SK-N-SH treated with all-trans-retinoic acid at 6 μM for 48 hours (cell line): ENCODE measurements around the gene HDC.

ENCODE experiments used
- ATAC-seq: fragments of 200-7000 bp; cut with Tn5 transposase; 3 replicates; pipeline ENCODE4 v1.9.1; 2020; ENCODE audit warnings: mild to moderate bottlenecking, moderate library complexity
- ARNTL ChIP-seq: fragments of 450-650 bp; formaldehyde crosslinking; IDR thresholded peaks from 2 replicates; pipeline ENCODE4 v1.5.0; 2020; ENCODE audit warnings: low read depth, mild to moderate bottlenecking, moderate library complexity, borderline replicate concordance
- BACH2 ChIP-seq: fragments of 250-450 bp; sonication (Bioruptor Pico); IDR thresholded peaks from 2 replicates; pipeline ENCODE4 v1.9.0; 2021; ENCODE audit warnings: mild to moderate bottlenecking, borderline replicate concordance
- CSDC2 ChIP-seq: fragments of 250-450 bp; sonication (Bioruptor Pico); IDR thresholded peaks from 2 replicates; pipeline ENCODE4 v1.5.0; 2020; ENCODE audit warnings: mild to moderate bottlenecking, moderate library complexity
- ESRRG ChIP-seq: fragments of 250-450 bp; sonication (Bioruptor Pico); IDR thresholded peaks from 2 replicates; pipeline ENCODE4 v1.6.1; 2021; ENCODE audit warnings: mild to moderate bottlenecking
- GLIS3 ChIP-seq: fragments of 250-450 bp; sonication (Bioruptor Pico); IDR thresholded peaks from 2 replicates; pipeline ENCODE4 v1.5.0; 2020; ENCODE audit warnings: mild to moderate bottlenecking, moderate library complexity
- ISL1 ChIP-seq: fragments of 250-450 bp; sonication (Bioruptor Pico); IDR thresholded peaks from 2 replicates; pipeline ENCODE4 v2.1.2; 2022; ENCODE audit warnings: mild to moderate bottlenecking, moderate library complexity
- OSR1 ChIP-seq: fragments of 250-450 bp; sonication (Bioruptor Pico); IDR thresholded peaks from 2 replicates; pipeline ENCODE4 v1.8.0; 2022; ENCODE audit warnings: moderate library complexity, mild to moderate bottlenecking, inconsistent platforms
- PPARA ChIP-seq: fragments of 250-450 bp; sonication (Bioruptor Pico); IDR thresholded peaks from 2 replicates; pipeline ENCODE4 v1.5.0; 2020; ENCODE audit warnings: mild to moderate bottlenecking, borderline replicate concordance
- TCF4 ChIP-seq: fragments of 250-450 bp; sonication (Bioruptor Pico); IDR thresholded peaks from 2 replicates; pipeline ENCODE4 v1.8.0; 2021; ENCODE audit warnings: mild to moderate bottlenecking, moderate library complexity, borderline replicate concordance
- TOX ChIP-seq: fragments of 250-450 bp; sonication (Bioruptor Pico); IDR thresholded peaks from 2 replicates; pipeline ENCODE4 v1.8.0; 2021; ENCODE audit warnings: mild to moderate bottlenecking, moderate library complexity, borderline replicate concordance
- ZFP3 ChIP-seq: fragments of 250-450 bp; sonication (Bioruptor Pico); IDR thresholded peaks from 2 replicates; pipeline ENCODE4 v1.5.0; 2020; ENCODE audit warnings: mild to moderate bottlenecking, moderate library complexity
- ZFP30 ChIP-seq: fragments of 450-650 bp; formaldehyde crosslinking; IDR thresholded peaks from 2 replicates; pipeline ENCODE4 v1.5.0; 2022; ENCODE audit warnings: mild to moderate bottlenecking, moderate library complexity
- ZNF70 ChIP-seq: fragments of 450-650 bp; formaldehyde crosslinking; IDR thresholded peaks from 2 replicates; pipeline ENCODE4 v1.5.0; 2020; ENCODE audit warnings: mild to moderate bottlenecking, moderate library complexity
- ZNF8 ChIP-seq: fragments of 450-650 bp; formaldehyde crosslinking; IDR thresholded peaks from 2 replicates; pipeline ENCODE4 v1.5.0; 2020; ENCODE audit warnings: mild to moderate bottlenecking, moderate library complexity
- TF ChIP-seq, protein P1 (sequence below): fragments of 250-450 bp; sonication (Bioruptor Pico); IDR thresholded peaks from 2 replicates; pipeline ENCODE4 v1.8.0; 2020; ENCODE audit warnings: mild to moderate bottlenecking, moderate library complexity, borderline replicate concordance
- TF ChIP-seq, protein P2 (sequence below): fragments of 250-450 bp; sonication (Bioruptor Pico); IDR thresholded peaks from 2 replicates; pipeline ENCODE4 v1.5.0; 2020; ENCODE audit warnings: mild to moderate bottlenecking, moderate library complexity
- TF ChIP-seq, protein P3 (sequence below): fragments of 250-450 bp; sonication (Bioruptor Pico); IDR thresholded peaks from 2 replicates; pipeline ENCODE4 v1.5.1; 2021; ENCODE audit warnings: mild to moderate bottlenecking, moderate library complexity
- TF ChIP-seq, protein P4 (sequence below): fragments of 250-450 bp; sonication (Bioruptor Pico); IDR thresholded peaks from 2 replicates; pipeline ENCODE4 v1.5.1; 2020; ENCODE audit warnings: low read depth, mild to moderate bottlenecking, moderate library complexity
- TF ChIP-seq, protein P5 (sequence below): fragments of 250-450 bp; sonication (Bioruptor Pico); IDR thresholded peaks from 2 replicates; pipeline ENCODE4 v1.8.0; 2021; ENCODE audit warnings: low read depth, mild to moderate bottlenecking, moderate library complexity, borderline replicate concordance

Gene HDC

DNA sequence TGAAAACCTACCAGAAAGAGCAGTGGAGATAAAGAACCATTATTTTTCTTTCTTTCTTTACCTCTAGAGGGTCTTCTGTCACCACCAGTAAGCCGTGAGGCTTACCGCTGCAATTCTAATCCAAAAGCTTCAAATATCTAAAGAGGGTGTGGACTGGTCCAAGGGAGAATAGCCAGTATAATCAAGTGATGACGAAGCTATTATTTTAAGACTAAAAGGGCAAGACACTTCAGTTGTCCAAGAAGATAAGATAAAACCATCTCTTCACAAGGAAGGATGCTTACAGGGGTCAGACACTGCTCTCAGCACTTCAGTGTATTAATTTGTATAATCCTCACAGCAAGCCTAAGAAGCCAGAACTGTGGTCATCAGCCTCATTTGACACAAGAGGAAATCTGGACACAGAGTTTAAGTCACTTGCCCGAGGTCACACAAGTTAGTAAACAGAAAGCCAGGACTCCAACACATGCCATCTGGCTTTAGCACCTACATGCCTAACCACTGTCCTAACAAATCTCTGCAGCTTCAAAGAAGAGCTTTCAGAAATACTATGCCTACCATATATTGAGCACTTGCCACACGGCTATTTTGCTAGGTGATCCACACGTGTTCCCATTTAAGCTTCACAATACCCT lies 14.6 kb downstream of the HDC start:
- no peak for ATAC-seq
- TF ChIP-seq ARNTL: no peak
- TF ChIP-seq, all 23 proteins: peak for 0

DNA sequence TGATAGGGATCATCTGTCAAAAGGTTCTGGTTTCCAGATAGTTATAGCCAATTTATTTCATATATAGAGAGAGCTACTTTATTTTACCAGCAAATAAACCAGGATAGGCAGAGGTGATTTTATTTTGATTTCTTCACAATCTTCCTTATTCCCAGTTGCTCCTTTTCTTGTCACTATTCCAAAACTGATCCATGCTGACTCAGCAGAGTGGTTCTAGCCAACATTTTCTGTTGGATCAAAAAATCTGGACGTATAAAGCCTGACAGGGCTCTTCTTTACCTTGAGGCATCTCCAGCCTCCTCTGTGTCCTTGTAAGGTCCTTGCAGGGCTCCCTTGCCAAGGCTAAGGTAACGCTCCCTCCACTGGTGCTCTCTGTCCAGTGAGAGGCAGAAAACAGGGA lies 15.8 kb downstream of the HDC start:
- TF ChIP-seq, protein P1, sequence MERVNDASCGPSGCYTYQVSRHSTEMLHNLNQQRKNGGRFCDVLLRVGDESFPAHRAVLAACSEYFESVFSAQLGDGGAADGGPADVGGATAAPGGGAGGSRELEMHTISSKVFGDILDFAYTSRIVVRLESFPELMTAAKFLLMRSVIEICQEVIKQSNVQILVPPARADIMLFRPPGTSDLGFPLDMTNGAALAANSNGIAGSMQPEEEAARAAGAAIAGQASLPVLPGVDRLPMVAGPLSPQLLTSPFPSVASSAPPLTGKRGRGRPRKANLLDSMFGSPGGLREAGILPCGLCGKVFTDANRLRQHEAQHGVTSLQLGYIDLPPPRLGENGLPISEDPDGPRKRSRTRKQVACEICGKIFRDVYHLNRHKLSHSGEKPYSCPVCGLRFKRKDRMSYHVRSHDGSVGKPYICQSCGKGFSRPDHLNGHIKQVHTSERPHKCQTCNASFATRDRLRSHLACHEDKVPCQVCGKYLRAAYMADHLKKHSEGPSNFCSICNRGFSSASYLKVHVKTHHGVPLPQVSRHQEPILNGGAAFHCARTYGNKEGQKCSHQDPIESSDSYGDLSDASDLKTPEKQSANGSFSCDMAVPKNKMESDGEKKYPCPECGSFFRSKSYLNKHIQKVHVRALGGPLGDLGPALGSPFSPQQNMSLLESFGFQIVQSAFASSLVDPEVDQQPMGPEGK: no peak
- TF ChIP-seq OSR1: no peak
- TF ChIP-seq ESRRG (CRISPR knock-in tag): no peak
- TF ChIP-seq ISL1 (CRISPR knock-in tag): no peak
- no peak for TF ChIP-seq GLIS3
- no peak for TF ChIP-seq CSDC2 (CRISPR knock-in tag)
- TF ChIP-seq BACH2 (CRISPR knock-in tag): no peak
- TF ChIP-seq TCF4 (CRISPR knock-in tag): no peak
- TF ChIP-seq ZFP30 (CRISPR knock-in tag): no peak
- TF ChIP-seq ZFP3 (CRISPR knock-in tag): no peak
- TF ChIP-seq ZNF8 (CRISPR knock-in tag): no peak
- TF ChIP-seq, protein P2, sequence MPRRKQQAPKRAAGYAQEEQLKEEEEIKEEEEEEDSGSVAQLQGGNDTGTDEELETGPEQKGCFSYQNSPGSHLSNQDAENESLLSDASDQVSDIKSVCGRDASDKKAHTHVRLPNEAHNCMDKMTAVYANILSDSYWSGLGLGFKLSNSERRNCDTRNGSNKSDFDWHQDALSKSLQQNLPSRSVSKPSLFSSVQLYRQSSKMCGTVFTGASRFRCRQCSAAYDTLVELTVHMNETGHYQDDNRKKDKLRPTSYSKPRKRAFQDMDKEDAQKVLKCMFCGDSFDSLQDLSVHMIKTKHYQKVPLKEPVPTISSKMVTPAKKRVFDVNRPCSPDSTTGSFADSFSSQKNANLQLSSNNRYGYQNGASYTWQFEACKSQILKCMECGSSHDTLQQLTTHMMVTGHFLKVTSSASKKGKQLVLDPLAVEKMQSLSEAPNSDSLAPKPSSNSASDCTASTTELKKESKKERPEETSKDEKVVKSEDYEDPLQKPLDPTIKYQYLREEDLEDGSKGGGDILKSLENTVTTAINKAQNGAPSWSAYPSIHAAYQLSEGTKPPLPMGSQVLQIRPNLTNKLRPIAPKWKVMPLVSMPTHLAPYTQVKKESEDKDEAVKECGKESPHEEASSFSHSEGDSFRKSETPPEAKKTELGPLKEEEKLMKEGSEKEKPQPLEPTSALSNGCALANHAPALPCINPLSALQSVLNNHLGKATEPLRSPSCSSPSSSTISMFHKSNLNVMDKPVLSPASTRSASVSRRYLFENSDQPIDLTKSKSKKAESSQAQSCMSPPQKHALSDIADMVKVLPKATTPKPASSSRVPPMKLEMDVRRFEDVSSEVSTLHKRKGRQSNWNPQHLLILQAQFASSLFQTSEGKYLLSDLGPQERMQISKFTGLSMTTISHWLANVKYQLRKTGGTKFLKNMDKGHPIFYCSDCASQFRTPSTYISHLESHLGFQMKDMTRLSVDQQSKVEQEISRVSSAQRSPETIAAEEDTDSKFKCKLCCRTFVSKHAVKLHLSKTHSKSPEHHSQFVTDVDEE (CRISPR knock-in tag): no peak
- TF ChIP-seq, protein P3, sequence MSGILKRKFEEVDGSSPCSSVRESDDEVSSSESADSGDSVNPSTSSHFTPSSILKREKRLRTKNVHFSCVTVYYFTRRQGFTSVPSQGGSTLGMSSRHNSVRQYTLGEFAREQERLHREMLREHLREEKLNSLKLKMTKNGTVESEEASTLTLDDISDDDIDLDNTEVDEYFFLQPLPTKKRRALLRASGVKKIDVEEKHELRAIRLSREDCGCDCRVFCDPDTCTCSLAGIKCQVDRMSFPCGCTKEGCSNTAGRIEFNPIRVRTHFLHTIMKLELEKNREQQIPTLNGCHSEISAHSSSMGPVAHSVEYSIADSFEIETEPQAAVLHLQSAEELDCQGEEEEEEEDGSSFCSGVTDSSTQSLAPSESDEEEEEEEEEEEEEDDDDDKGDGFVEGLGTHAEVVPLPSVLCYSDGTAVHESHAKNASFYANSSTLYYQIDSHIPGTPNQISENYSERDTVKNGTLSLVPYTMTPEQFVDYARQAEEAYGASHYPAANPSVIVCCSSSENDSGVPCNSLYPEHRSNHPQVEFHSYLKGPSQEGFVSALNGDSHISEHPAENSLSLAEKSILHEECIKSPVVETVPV: no peak
- TF ChIP-seq ARNTL: no peak
- TF ChIP-seq, protein P4, sequence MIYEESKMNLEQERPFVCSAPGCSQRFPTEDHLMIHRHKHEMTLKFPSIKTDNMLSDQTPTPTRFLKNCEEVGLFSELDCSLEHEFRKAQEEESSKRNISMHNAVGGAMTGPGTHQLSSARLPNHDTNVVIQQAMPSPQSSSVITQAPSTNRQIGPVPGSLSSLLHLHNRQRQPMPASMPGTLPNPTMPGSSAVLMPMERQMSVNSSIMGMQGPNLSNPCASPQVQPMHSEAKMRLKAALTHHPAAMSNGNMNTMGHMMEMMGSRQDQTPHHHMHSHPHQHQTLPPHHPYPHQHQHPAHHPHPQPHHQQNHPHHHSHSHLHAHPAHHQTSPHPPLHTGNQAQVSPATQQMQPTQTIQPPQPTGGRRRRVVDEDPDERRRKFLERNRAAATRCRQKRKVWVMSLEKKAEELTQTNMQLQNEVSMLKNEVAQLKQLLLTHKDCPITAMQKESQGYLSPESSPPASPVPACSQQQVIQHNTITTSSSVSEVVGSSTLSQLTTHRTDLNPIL (CRISPR knock-in tag): no peak

DNA sequence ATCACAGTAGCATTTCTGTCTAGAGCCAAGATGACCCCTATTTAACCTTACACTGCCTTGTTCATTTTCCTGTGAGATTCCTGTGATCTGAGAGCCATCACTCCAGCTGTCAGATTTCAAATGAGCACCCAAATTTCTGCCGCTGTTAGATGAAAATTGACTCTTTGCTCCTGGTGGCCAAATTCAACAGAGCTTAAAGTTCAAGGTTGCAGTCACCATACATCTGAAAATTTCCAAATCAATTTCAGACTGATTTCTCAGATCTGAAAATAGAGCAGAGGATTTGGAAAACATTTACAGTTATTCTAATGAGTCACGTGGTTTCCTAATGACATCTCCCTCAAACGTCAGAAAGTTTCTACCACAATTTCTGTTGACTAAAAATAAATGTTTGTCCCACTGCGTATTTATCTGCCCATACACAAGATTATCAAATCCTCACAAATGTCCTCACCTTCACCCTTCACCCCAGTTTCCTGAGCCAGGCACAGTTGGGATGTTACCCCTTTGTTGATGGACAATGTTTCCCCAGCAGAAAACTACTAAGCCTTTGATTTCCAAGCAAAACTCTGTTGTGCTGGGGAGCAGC lies 16.4 kb downstream of the HDC start:
- TF ChIP-seq, protein P3: no peak
- TF ChIP-seq ZFP3 (CRISPR knock-in tag) (no peak), BACH2 (CRISPR knock-in tag) (no peak)
- TF ChIP-seq, all 23 proteins: peak for 0
- ATAC-seq: no peak

More for the DNA sequence above, 15.8 kb downstream of the HDC start:
- no peak for ATAC-seq

DNA sequence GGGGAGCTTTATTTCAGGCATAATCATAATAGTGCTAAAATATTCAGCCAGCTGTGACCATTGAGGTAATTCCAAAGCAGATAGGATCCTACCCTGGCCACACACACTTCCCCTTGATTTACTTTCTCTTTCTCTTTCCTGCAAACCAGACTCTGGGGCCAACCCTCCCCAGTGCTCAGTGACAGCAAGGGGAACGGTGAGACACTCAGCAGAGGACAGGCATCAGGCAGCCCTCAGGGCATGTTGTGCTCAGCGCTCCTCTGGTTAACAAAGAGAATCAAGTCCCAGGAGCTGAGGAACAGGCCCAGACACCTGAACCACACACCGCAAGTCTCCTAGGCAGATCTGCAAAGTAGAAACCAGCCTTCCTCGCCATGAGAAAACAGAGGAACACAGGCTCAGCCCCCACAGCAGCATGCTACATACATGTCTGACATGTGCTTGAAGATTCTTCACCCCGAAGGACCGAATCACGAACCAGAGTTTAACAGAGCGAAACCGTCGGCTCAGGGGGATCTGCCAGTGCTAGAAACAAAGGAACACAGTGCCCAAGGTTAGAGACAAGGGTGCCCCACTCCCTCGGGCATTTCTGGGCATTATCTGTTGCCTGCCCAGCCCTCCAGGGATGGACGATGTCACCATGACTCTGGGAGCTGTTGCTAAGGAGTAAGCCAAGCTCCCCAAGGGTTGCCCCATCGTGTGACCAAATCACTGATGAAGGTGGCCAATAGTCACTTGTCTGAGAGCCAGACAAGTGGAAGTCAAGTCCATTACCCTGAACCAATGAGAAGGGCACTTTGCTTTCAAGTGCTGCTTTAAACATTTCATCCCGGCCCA lies 17.5 kb downstream of the HDC start:
- ATAC-seq: no peak
- TF ChIP-seq PPARA (CRISPR knock-in tag): no peak
- TF ChIP-seq ARNTL: no peak
- no peak for TF ChIP-seq TOX (CRISPR knock-in tag)
- no peak for TF ChIP-seq ZNF70 (CRISPR knock-in tag)
- TF ChIP-seq BACH2 (CRISPR knock-in tag): no peak
- TF ChIP-seq, protein P2 (CRISPR knock-in tag): no peak
- no peak for TF ChIP-seq ZFP30 (CRISPR knock-in tag)
- TF ChIP-seq ZFP3 (CRISPR knock-in tag): no peak
- TF ChIP-seq, protein P5, sequence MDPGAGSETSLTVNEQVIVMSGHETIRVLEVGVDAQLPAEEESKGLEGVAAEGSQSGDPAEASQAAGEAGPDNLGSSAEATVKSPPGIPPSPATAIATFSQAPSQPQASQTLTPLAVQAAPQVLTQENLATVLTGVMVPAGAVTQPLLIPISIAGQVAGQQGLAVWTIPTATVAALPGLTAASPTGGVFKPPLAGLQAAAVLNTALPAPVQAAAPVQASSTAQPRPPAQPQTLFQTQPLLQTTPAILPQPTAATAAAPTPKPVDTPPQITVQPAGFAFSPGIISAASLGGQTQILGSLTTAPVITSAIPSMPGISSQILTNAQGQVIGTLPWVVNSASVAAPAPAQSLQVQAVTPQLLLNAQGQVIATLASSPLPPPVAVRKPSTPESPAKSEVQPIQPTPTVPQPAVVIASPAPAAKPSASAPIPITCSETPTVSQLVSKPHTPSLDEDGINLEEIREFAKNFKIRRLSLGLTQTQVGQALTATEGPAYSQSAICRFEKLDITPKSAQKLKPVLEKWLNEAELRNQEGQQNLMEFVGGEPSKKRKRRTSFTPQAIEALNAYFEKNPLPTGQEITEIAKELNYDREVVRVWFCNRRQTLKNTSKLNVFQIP: no peak
- no peak for TF ChIP-seq ESRRG (CRISPR knock-in tag)
- TF ChIP-seq CSDC2 (CRISPR knock-in tag): no peak
- no peak for TF ChIP-seq TCF4 (CRISPR knock-in tag)
